Measurements from ENCODE around the gene BICC1. TPM values are rescaled to one million over a fixed set of nuclear protein-coding genes. Genes with fewer than 3 reads are reported as not detected.

BICC1 gene, protein sequence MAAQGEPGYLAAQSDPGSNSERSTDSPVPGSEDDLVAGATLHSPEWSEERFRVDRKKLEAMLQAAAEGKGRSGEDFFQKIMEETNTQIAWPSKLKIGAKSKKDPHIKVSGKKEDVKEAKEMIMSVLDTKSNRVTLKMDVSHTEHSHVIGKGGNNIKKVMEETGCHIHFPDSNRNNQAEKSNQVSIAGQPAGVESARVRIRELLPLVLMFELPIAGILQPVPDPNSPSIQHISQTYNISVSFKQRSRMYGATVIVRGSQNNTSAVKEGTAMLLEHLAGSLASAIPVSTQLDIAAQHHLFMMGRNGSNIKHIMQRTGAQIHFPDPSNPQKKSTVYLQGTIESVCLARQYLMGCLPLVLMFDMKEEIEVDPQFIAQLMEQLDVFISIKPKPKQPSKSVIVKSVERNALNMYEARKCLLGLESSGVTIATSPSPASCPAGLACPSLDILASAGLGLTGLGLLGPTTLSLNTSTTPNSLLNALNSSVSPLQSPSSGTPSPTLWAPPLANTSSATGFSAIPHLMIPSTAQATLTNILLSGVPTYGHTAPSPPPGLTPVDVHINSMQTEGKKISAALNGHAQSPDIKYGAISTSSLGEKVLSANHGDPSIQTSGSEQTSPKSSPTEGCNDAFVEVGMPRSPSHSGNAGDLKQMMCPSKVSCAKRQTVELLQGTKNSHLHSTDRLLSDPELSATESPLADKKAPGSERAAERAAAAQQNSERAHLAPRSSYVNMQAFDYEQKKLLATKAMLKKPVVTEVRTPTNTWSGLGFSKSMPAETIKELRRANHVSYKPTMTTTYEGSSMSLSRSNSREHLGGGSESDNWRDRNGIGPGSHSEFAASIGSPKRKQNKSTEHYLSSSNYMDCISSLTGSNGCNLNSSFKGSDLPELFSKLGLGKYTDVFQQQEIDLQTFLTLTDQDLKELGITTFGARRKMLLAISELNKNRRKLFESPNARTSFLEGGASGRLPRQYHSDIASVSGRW
- polyA plus RNA-seq (3.1 to 4.2 TPM (median 3.8 TPM) in 3 replicates), polyA minus RNA-seq (14.7 to 27.4 TPM (median 19.1 TPM) in 3 replicates)
- 1.0 TPM for polyA plus RNA-seq (2011; ENCODE audit: low read depth)
- 3.5 and 4.4 TPM in 2 replicates for polyA plus RNA-seq (2011; cell fraction: cytosol; rRNA removed)
- polyA plus RNA-seq (2011; cell fraction: nucleus; rRNA removed) = 7.9 TPM in 2 replicates
- polyA plus RNA-seq (2012; ENCODE audit: low replicate concordance) = 1.6 and 5.8 TPM in 2 replicates
- 10.2 TPM for polyA minus RNA-seq (2011; cell fraction: cytosol; rRNA and poly(A)+ RNA removed)
- polyA minus RNA-seq (2011; cell fraction: nucleus; rRNA and poly(A)+ RNA removed) = 16.2 and 37.1 TPM in 2 replicates

DNA sequence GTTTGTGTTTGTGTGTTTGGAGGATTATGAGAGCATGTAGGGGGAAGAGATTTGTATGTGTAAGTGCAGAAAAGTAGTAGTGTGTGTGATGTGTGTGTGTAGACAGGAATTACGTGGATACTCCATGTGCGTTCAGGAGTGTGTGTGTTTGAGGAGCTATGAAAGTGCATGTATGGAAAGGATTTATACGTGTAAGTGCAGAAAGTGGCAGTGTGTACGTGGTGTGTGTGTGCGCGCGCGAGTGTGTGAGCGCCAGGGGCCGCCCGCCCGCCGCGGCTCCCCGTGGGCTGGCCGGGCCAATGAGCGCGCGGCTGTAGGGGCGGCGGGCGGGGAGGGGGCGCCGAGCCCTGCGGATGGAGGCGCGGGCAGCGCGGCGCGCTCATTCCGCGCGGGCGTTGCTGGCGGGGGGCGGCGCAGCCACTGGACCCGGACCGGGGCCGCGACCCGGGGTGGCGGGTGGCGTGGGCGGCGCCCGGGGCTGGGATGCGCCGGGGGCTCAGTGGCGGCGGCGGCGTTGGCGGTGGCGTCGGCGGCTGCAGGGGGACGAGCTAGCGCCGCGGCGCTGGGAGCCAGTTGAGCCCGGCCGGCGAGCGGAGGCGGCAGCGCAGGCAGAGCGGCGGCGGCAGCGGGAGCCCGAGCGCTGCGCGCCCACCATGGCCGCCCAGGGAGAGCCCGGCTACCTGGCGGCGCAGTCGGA, at the start of gene BICC1:
Gene BICC1 (plus strand): TSS at position 382 of the 697 bp plus-strand sequence. CDS start 272 bp downstream, at position 654.
- dilution Hi-C loops (cut with MboI; ENCODE audit: extremely low pct_ligation_motif_present, low sequenced_read_pairs) = no loop called here
- H3K79me2 ChIP-seq (ENCODE audit: control insufficient read depth, insufficient read depth, low read length) = peaks cover 28% of the 10 kb centered on the region
- DNase-seq (ENCODE audit: low read depth, low spot score) = no peak
- H2AFZ ChIP-seq (ENCODE audit: control insufficient read depth, low read length) = peak within 1 kb of the TSS; percentile 98
- no peaks in the 10 kb centered on the region for H4K20me1 ChIP-seq (ENCODE audit: control insufficient read depth, extremely low read depth, insufficient read depth, low read length)
- peak; percentile 71 for FAIRE-seq
- H3K9me3 ChIP-seq (ENCODE audit: control insufficient read depth, low read depth, low read length) = no peaks in the 10 kb centered on the region
- peak within 1 kb of the TSS; percentile 97 for H3K4me2 ChIP-seq (ENCODE audit: control insufficient read depth, extremely low read depth, insufficient read depth, low read depth, low read length)
- peaks cover 23% of the 10 kb centered on the region for H3K27me3 ChIP-seq (ENCODE audit: control insufficient read depth, extremely low read depth, insufficient read depth, low read length)
- peak within 1 kb of the TSS; percentile 43 for H3K27ac ChIP-seq (ENCODE audit: control insufficient read depth, insufficient read depth, low read length)
- H3K36me3 ChIP-seq (ENCODE audit: control insufficient read depth in 2 of 2, extremely low read depth in 1 of 2, insufficient read depth in 2 of 2, low read length in 2 of 2) = no peaks in the 10 kb centered on the region
- H3K4me3 ChIP-seq (ENCODE audit: control insufficient read depth in 2 of 3, extremely low read depth in 1 of 3, insufficient read depth in 2 of 3, low read depth in 1 of 3, low read length in 3 of 3) = peak within 1 kb of the TSS; percentile 62 to 83 (median 78)
- TF ChIP-seq, protein P1, sequence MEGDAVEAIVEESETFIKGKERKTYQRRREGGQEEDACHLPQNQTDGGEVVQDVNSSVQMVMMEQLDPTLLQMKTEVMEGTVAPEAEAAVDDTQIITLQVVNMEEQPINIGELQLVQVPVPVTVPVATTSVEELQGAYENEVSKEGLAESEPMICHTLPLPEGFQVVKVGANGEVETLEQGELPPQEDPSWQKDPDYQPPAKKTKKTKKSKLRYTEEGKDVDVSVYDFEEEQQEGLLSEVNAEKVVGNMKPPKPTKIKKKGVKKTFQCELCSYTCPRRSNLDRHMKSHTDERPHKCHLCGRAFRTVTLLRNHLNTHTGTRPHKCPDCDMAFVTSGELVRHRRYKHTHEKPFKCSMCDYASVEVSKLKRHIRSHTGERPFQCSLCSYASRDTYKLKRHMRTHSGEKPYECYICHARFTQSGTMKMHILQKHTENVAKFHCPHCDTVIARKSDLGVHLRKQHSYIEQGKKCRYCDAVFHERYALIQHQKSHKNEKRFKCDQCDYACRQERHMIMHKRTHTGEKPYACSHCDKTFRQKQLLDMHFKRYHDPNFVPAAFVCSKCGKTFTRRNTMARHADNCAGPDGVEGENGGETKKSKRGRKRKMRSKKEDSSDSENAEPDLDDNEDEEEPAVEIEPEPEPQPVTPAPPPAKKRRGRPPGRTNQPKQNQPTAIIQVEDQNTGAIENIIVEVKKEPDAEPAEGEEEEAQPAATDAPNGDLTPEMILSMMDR (optimal IDR thresholded peaks at IDR 0.05 in 1 of 3, IDR thresholded peaks at IDR 0.05 in 1 of 3, conservative IDR thresholded peaks at IDR 0.05 in 1 of 3; ENCODE audit: extremely low read depth in 1 of 3, insufficient read depth in 2 of 3, low read length in 3 of 3) = peak in 1 of 3 experiments; percentile 8
- TF ChIP-seq EZH2 (IDR thresholded peaks at IDR 0.05; ENCODE audit: low read length) = no peak
- H3K4me1 ChIP-seq (ENCODE audit: control insufficient read depth, extremely low read depth, insufficient read depth, low read length) = peaks cover 13% of the 10 kb centered on the region
- peak within 1 kb of the TSS; percentile 75 for H3K9ac ChIP-seq (ENCODE audit: control insufficient read depth, extremely low read depth, insufficient read depth, low read length)
- no peaks in the 10 kb centered on the region for H3K9me1 ChIP-seq (ENCODE audit: control insufficient read depth, extremely low read depth, insufficient read depth, low read length)

DNA sequence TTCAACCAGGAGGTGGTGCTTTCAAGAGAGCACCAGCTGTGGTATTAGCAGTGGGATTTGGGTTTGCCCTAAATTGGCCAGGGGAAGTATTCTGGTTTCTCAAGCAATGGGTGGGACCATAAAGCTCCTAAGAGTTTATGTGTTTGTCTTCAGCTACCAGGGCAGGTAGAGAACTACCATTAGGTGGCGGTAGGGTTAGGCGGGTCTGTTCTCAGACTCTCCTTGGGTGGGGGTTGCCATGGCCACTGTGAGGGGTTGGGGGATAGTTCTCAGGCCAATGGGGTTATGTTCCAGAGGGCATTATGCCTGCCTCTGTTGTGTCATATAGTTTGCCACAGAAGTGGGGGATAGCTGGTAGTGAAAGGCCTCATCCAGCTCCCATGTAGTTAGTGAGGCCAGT, 47.7 kb upstream of the BICC1 start:
- Histone ChIP-seq H3K4me1 (ENCODE audit: control insufficient read depth, extremely low read depth, insufficient read depth, low read length) (no peaks in the 10 kb centered on the region), H2AFZ (ENCODE audit: control insufficient read depth, low read length) (no peak overlapping the region), H3K9me1 (ENCODE audit: control insufficient read depth, extremely low read depth, insufficient read depth, low read length) (no peaks in the 10 kb centered on the region), H4K20me1 (ENCODE audit: control insufficient read depth, extremely low read depth, insufficient read depth, low read length) (no peaks in the 10 kb centered on the region), H3K27me3 (ENCODE audit: control insufficient read depth, extremely low read depth, insufficient read depth, low read length) (no peaks in the 10 kb centered on the region), H3K79me2 (ENCODE audit: control insufficient read depth, insufficient read depth, low read length) (no peaks in the 10 kb centered on the region), H3K9me3 (ENCODE audit: control insufficient read depth, low read depth, low read length) (no peaks in the 10 kb centered on the region), H3K9ac (ENCODE audit: control insufficient read depth, extremely low read depth, insufficient read depth, low read length) (no peak overlapping the region), H3K36me3 (ENCODE audit: control insufficient read depth in 2 of 2, extremely low read depth in 1 of 2, insufficient read depth in 2 of 2, low read length in 2 of 2) (no peaks in the 10 kb centered on the region), H3K4me2 (ENCODE audit: control insufficient read depth, extremely low read depth, insufficient read depth, low read depth, low read length) (no peak overlapping the region), H3K27ac (ENCODE audit: control insufficient read depth, insufficient read depth, low read length) (no peak overlapping the region), H3K4me3 (ENCODE audit: control insufficient read depth in 2 of 3, extremely low read depth in 1 of 3, insufficient read depth in 2 of 3, low read depth in 1 of 3, low read length in 3 of 3) (no peak overlapping the region)
- TF ChIP-seq EZH2 (IDR thresholded peaks at IDR 0.05; ENCODE audit: low read length) = no peak
- TF ChIP-seq, protein P1 (optimal IDR thresholded peaks at IDR 0.05 in 1 of 3, IDR thresholded peaks at IDR 0.05 in 1 of 3, conservative IDR thresholded peaks at IDR 0.05 in 1 of 3; ENCODE audit: extremely low read depth in 1 of 3, insufficient read depth in 2 of 3, low read length in 3 of 3) = no peak
- dilution Hi-C loops (cut with MboI; ENCODE audit: extremely low pct_ligation_motif_present, low sequenced_read_pairs) = no loop called here
- DNase-seq (ENCODE audit: low read depth, low spot score) = no peak
- no peak for FAIRE-seq

All from keratinocyte (primary cell).